Measurements from ENCODE around the gene APOF. TPM values are rescaled to one million over a fixed set of nuclear protein-coding genes. Genes with fewer than 3 reads are reported as not detected.
A peak's percentile ranks its signal among the peaks of the same experiment; 100 is the strongest.

Gene APOF
- total and polyA plus RNA-seq, 2 experiments from 2014 or later: not detected

- Histone ChIP-seq H3F3A (replicated peaks; ENCODE audit: low read depth) (peaks cover 17% of the 10 kb centered on the region; the same call in 1 of the 2 replicates), H2AFZ (no peak within 1 kb of the TSS), H3K9me2 (ENCODE audit: insufficient read depth) (peaks cover 19% of the 10 kb centered on the region), H3K27me3 (ENCODE audit: insufficient read depth) (no peaks in the 10 kb centered on the region), H3K27ac (ENCODE audit: low read depth) (peak within 1 kb of the TSS; percentile 91), H3K79me2 (replicated peaks; ENCODE audit: insufficient read depth) (no peaks in the 10 kb centered on the region), H3K36me3 (ENCODE audit: insufficient read depth) (no peaks in the 10 kb centered on the region), H3K4me2 (peak within 1 kb of the TSS; percentile 76), H3K4me1 (ENCODE audit: insufficient read depth) (peaks cover 26% of the 10 kb centered on the region), H4K20me1 (replicated peaks; ENCODE audit: insufficient read depth) (no peaks in the 10 kb centered on the region), H3K4me3 (peak within 1 kb of the TSS; percentile 42)
- Mint-ChIP-seq H3K36me3 (ENCODE audit: low read depth) (peaks cover 6% of the 10 kb centered on the region; the same call in 2 of the 3 replicates), H3K27ac (peak within 1 kb of the TSS; percentile 92), H3K4me3 (peak within 1 kb of the TSS; percentile 64), H3K9me3 (no peaks in the 10 kb centered on the region), H3K27me3 (ENCODE audit: insufficient read depth, low read depth, poor library complexity) (peaks cover 7% of the 10 kb centered on the region), H3K4me1 (peaks cover 32% of the 10 kb centered on the region)
- ATAC-seq: peak; percentile 65
- TF ChIP-seq CTCF (conservative IDR thresholded peaks at IDR 0.05; ENCODE audit: low read depth in 2 of 2): no peak
- peak; percentile 37; the same call in 1 of the 2 replicates for TF ChIP-seq POLR2AphosphoS5 (IDR thresholded peaks at IDR 0.05; ENCODE audit: low read depth)
- peak; percentile 85 for DNase-seq (ENCODE audit: low spot score)
Measured at GRCh38 chr12:56338308-56339157, 24.1 kb downstream of the APOF start, which contains the start of gene IL23A. IL23A (plus strand) TSS chr12:56338884; CDS start chr12:56339045, 161 bp downstream.

GRCh38 chr12:56337753-56338251 lies 24.9 kb downstream of the APOF start:
- Mint-ChIP-seq H3K27me3 (ENCODE audit: insufficient read depth, low read depth, poor library complexity) (peaks cover 11% of the 10 kb centered on the region), H3K27ac (peak overlapping the region; percentile 86; the same call in 1 of the 2 replicates), H3K4me1 (peaks cover 38% of the 10 kb centered on the region), H3K36me3 (ENCODE audit: low read depth) (no peaks in the 10 kb centered on the region), H3K9me3 (no peaks in the 10 kb centered on the region), H3K4me3 (peak overlapping the region; percentile 51; the same call in 1 of the 3 replicates)
- H3K4me2 ChIP-seq: peak overlapping the region; percentile 69
- no peak for DNase-seq (ENCODE audit: low spot score)
- ATAC-seq: no peak
- peaks cover 19% of the 10 kb centered on the region; the same call in 1 of the 2 replicates for H3F3A ChIP-seq (replicated peaks; ENCODE audit: low read depth)
- no peaks in the 10 kb centered on the region for H3K36me3 ChIP-seq (ENCODE audit: insufficient read depth)
- peaks cover 19% of the 10 kb centered on the region for H3K9me2 ChIP-seq (ENCODE audit: insufficient read depth)
- H3K79me2 ChIP-seq (replicated peaks; ENCODE audit: insufficient read depth): peaks cover 3% of the 10 kb centered on the region; the same call in 1 of the 2 replicates
- no peaks in the 10 kb centered on the region for H4K20me1 ChIP-seq (replicated peaks; ENCODE audit: insufficient read depth)
- no peaks in the 10 kb centered on the region for H3K27me3 ChIP-seq (ENCODE audit: insufficient read depth)
- peaks cover 30% of the 10 kb centered on the region for H3K4me1 ChIP-seq (ENCODE audit: insufficient read depth)
- no peak overlapping the region for H2AFZ ChIP-seq
- H3K27ac ChIP-seq (ENCODE audit: low read depth): peak overlapping the region; percentile 91
- H3K4me3 ChIP-seq: peak overlapping the region; percentile 33; the same call in 1 of the 2 replicates
- no peak for TF ChIP-seq CREB1 (CRISPR knock-in tag; IDR thresholded peaks at IDR 0.05; ENCODE audit: low read depth)
- no peak for TF ChIP-seq JUNB (IDR thresholded peaks at IDR 0.05; ENCODE audit: unreplicated experiment)
- TF ChIP-seq CTCF (conservative IDR thresholded peaks at IDR 0.05; ENCODE audit: low read depth in 2 of 2): no peak
- no peak for TF ChIP-seq ZNF114 (CRISPR knock-in tag; IDR thresholded peaks at IDR 0.05)
- no peak for TF ChIP-seq ETS1 (IDR thresholded peaks at IDR 0.05)
- no peak for TF ChIP-seq ZNF462 (CRISPR knock-in tag; IDR thresholded peaks at IDR 0.05)

Measured in GM23338 (cell line).